H9 (cell line): Measurements from ENCODE around the gene BMPER. TPM values are rescaled to one million over a fixed set of nuclear protein-coding genes. Genes with fewer than 3 reads are reported as not detected.

Experiments used
- DNase-seq: peaks from one replicate; pipeline ENCODE4 v3.0.0-alpha.2; 2017
- H2AFZ ChIP-seq: one replicate; pipeline ENCODE4 v1.6.1; 2013; ENCODE audit warnings: mild to moderate bottlenecking, low read length, control low read depth, moderate library complexity
- H2AK5ac ChIP-seq: 2 replicates; pipeline ENCODE4 v1.6.1; 2013; ENCODE audit warnings: low read length, control low read depth, mixed read lengths; ENCODE audit not compliant: insufficient read length
- H2BK120ac ChIP-seq: one replicate; pipeline ENCODE4 v1.6.1; 2013; ENCODE audit warnings: low read depth, mild to moderate bottlenecking, low read length, control low read depth, inconsistent platforms; ENCODE audit not compliant: poor library complexity, severe bottlenecking
- H2BK12ac ChIP-seq: 2 replicates; pipeline ENCODE4 v1.6.1; 2013; ENCODE audit warnings: low read length, control low read depth, mixed read lengths, low read depth; ENCODE audit not compliant: insufficient read length
- H2BK15ac ChIP-seq: 2 replicates; pipeline ENCODE4 v1.6.1; 2013; ENCODE audit warnings: low read depth, low read length, control low read depth
- H2BK20ac ChIP-seq: one replicate; pipeline ENCODE4 v1.6.1; 2013; ENCODE audit warnings: low read depth, mild to moderate bottlenecking, low read length, control low read depth, inconsistent platforms; ENCODE audit not compliant: poor library complexity, severe bottlenecking
- H2BK5ac ChIP-seq: 2 replicates; pipeline ENCODE4 v1.6.1; 2013; ENCODE audit warnings: low read length, control low read depth, mixed read lengths; ENCODE audit not compliant: insufficient read length
- H3K14ac ChIP-seq: 2 replicates; pipeline ENCODE4 v1.6.1; 2013; ENCODE audit warnings: low read length, control low read depth; ENCODE audit not compliant: insufficient read depth
- H3K18ac ChIP-seq: 2 replicates; pipeline ENCODE4 v1.6.1; 2013; ENCODE audit warnings: low read depth, mild to moderate bottlenecking, mixed read lengths, low read length, control low read depth; ENCODE audit not compliant: insufficient read length
- H3K23ac ChIP-seq: 2 replicates; pipeline ENCODE4 v1.6.1; 2013; ENCODE audit warnings: low read length, control low read depth, mixed read lengths, low read depth; ENCODE audit not compliant: insufficient read length
- H3K23me2 ChIP-seq: 2 replicates; pipeline ENCODE4 v1.6.1; 2013; ENCODE audit warnings: low read depth, mild to moderate bottlenecking, mixed read lengths, low read length, control low read depth; ENCODE audit not compliant: insufficient read length, poor library complexity, severe bottlenecking
- H3K27ac ChIP-seq: 2 replicates; pipeline ENCODE4 v1.5.1; 2013; ENCODE audit warnings: low read length, control low read depth, mixed read lengths, low read depth; ENCODE audit not compliant: insufficient read length
- H3K27me3 ChIP-seq: 2 replicates; pipeline ENCODE4 v1.6.1; 2013; ENCODE audit warnings: low read length, control low read depth, inconsistent platforms; ENCODE audit not compliant: insufficient read depth
- H3K4ac ChIP-seq: 2 replicates; pipeline ENCODE4 v1.6.1; 2013; ENCODE audit warnings: low read depth, mild to moderate bottlenecking, control low read depth, inconsistent platforms, low read length, moderate library complexity
- H3K4me1 ChIP-seq: 2 replicates; pipeline ENCODE4 v1.6.1; 2013; ENCODE audit warnings: low read length, control low read depth, inconsistent platforms; ENCODE audit not compliant: insufficient read depth
- H3K4me2 ChIP-seq: 2 replicates; pipeline ENCODE4 v1.6.1; 2013; ENCODE audit warnings: low read length, control low read depth, mixed read lengths; ENCODE audit not compliant: insufficient read length, insufficient read depth
- H3K56ac ChIP-seq: 2 replicates; pipeline ENCODE4 v1.6.1; 2013; ENCODE audit warnings: low read depth, mild to moderate bottlenecking, mixed read lengths, low read length, control low read depth; ENCODE audit not compliant: insufficient read length
- H3K79me1 ChIP-seq: 2 replicates; pipeline ENCODE4 v1.6.1; 2013; ENCODE audit warnings: low read depth, mild to moderate bottlenecking, moderate library complexity, low read length, control low read depth, inconsistent platforms; ENCODE audit not compliant: insufficient read depth, poor library complexity, severe bottlenecking
- H3K79me2 ChIP-seq: 2 replicates; pipeline ENCODE4 v1.6.1; 2013; ENCODE audit warnings: low read length, control low read depth, inconsistent platforms; ENCODE audit not compliant: insufficient read depth
- H3K9ac ChIP-seq: 2 replicates; pipeline ENCODE4 v1.6.1; 2013; ENCODE audit warnings: low read length, control low read depth, mixed read lengths; ENCODE audit not compliant: insufficient read length; ENCODE audit errors: extremely low read depth
- H3K9me3 ChIP-seq: one replicate; pipeline ENCODE4 v1.6.1; 2013; ENCODE audit warnings: low read depth, low read length, inconsistent platforms; ENCODE audit not compliant: control insufficient read depth
- H3T11ph ChIP-seq: one replicate; pipeline ENCODE4 v1.6.1; 2013; ENCODE audit warnings: mild to moderate bottlenecking, low read length, control low read depth, inconsistent platforms
- H4K20me1 ChIP-seq: one replicate; pipeline ENCODE4 v1.6.1; 2013; ENCODE audit not compliant: control insufficient read depth, insufficient read length, insufficient read depth
- H4K5ac ChIP-seq: 2 replicates; pipeline ENCODE4 v1.6.1; 2013; ENCODE audit warnings: low read depth, mild to moderate bottlenecking, mixed read lengths, low read length, control low read depth; ENCODE audit not compliant: insufficient read length
- H4K8ac ChIP-seq: replicated peaks from 2 replicates; pipeline ENCODE4 v1.6.1; 2013; ENCODE audit warnings: low read length, control low read depth, mixed read lengths, low read depth; ENCODE audit not compliant: insufficient read length
- H4K91ac ChIP-seq: 2 replicates; pipeline ENCODE4 v1.6.1; 2013; ENCODE audit warnings: low read depth, mild to moderate bottlenecking, moderate library complexity, mixed read lengths, low read length, control low read depth; ENCODE audit not compliant: insufficient read length
- H3K27ac Mint-ChIP-seq, 3 experiments: 2 replicates in 2 of 3; 3 replicates in 1 of 3; pipeline ENCODE4 v1.8.0; 2020 to 2021; ENCODE audit warnings: mixed read lengths in 3 of 3, mild to moderate bottlenecking in 1 of 3, moderate library complexity in 1 of 3
- H3K27me3 Mint-ChIP-seq: 2 replicates; pipeline ENCODE4 v1.8.0; 2021; ENCODE audit warnings: low read depth, mild to moderate bottlenecking, moderate library complexity, mixed read lengths
- H3K36me3 Mint-ChIP-seq, 3 experiments: 2 replicates in 2 of 3; 3 replicates in 1 of 3; pipeline ENCODE4 v1.8.0; 2020 to 2021; ENCODE audit warnings: low read depth in 3 of 3, mixed read lengths in 3 of 3; ENCODE audit not compliant: insufficient read depth in 1 of 3
- H3K4me1 Mint-ChIP-seq, 2 experiments: 2 replicates each; pipeline ENCODE4 v1.8.0; 2020; ENCODE audit warnings: mixed read lengths in 2 of 2
- H3K4me3 Mint-ChIP-seq, 2 experiments: 2 replicates in 1 of 2; 3 replicates in 1 of 2; pipeline ENCODE4 v1.8.0; 2020 to 2021; ENCODE audit warnings: mild to moderate bottlenecking in 2 of 2, mixed read lengths in 2 of 2, moderate library complexity in 1 of 2
- H3K9me3 Mint-ChIP-seq, 2 experiments: 2 replicates in 1 of 2; 3 replicates in 1 of 2; pipeline ENCODE4 v1.8.0; 2020; ENCODE audit warnings: mild to moderate bottlenecking in 2 of 2, mixed read lengths in 2 of 2, moderate library complexity in 1 of 2
- WGBS: extraction: QIAGEN DNeasy Blood & Tissue Kit; methylation state at CpG from one replicate; pipeline ENCODE4 v1.1.7; 2013; ENCODE audit warnings: missing lambda C conversion rate, low lambda C conversion rate, mixed read lengths; ENCODE audit not compliant: insufficient read length; ENCODE audit errors: extremely low coverage; 5-methylcytosine and 5-hydroxymethylcytosine counted together
- total RNA-seq: library from RNA; stranded (reverse); gene quantifications from 2 replicates; pipeline ENCODE4 v1.2.1, GENCODE V29; 2021
- TF ChIP-seq, protein P1 (sequence below): fragments of 200-600 bp; sonication (generic); conservative IDR thresholded peaks from 3 replicates; pipeline ENCODE4 v1.8.0; 2021; ENCODE audit warnings: antibody characterized with exemption, mild to moderate bottlenecking

Gene BMPER
- total RNA-seq, 1 experiment from 2014 or later, result 0.20 TPM

DNA sequence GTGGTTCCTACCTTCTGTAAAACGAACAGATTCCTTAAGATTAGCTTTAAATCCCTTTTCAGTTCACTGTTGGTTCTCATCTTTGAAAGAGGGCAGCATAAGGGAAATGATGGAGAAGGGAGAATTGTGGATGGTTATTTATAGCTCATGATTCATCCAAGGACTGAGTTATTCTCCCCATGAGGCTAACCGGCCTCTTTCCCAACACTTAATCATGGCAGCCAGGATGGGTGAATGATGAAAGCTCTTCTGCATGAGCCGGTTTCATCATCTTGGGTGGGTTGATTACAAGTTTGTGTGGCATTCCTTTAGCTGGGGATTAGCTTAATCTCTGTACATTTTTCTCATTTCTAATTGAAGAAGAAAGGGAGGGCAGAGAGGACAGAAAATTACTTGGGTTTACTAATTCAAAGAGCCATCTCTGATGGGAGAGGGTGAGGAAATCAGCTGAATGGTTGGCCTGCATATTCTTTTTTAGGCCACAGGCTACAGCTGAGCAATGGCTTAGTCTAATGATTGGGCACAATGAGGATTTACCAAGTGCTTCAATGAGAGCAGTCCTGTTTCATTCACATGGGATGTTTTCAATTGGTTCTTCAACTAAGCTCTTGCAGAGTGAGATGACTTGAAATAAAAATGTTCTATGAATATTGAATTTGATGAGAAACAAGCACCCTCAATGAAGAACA, 250.0 kb downstream of the BMPER start:
- DNase-seq, result no peak
- no peak overlapping the region for H2AFZ ChIP-seq
- H3K56ac ChIP-seq, result no peak overlapping the region

More for the DNA sequence above, 250.0 kb downstream of the BMPER start:
- no CpG with 5 or more reads among the region's 3 CpGs for WGBS
- Histone ChIP-seq H4K8ac (no peak overlapping the region), H3K27ac (no peak overlapping the region), H3K4me2 (no peak overlapping the region), H3T11ph (no peak overlapping the region), H4K5ac (no peak overlapping the region), H4K20me1 (no peaks in the 10 kb centered on the region), H3K18ac (no peak overlapping the region), H2BK5ac (no peak overlapping the region), H3K14ac (no peak overlapping the region), H3K4me1 (peaks cover 4% of the 10 kb centered on the region; the same call in 1 of the 2 replicates), H2BK120ac (no peak overlapping the region), H2BK20ac (no peak overlapping the region), H3K9me3 (no peaks in the 10 kb centered on the region), H3K23me2 (no peaks in the 10 kb centered on the region), H3K79me1 (no peaks in the 10 kb centered on the region), H2AK5ac (no peak overlapping the region), H3K79me2 (no peaks in the 10 kb centered on the region), H4K91ac (no peak overlapping the region), H3K23ac (no peak overlapping the region), H2BK15ac (no peak overlapping the region), H3K9ac (no peak overlapping the region), H3K4ac (no peak overlapping the region), H3K27me3 (no peaks in the 10 kb centered on the region), H2BK12ac (no peak overlapping the region)
- Mint-ChIP-seq H3K4me3 (no peak overlapping the region), H3K9me3 (no peaks in the 10 kb centered on the region; a peak in 1 of 5 replicates), H3K4me1 (peaks cover 20 to 26% of the 10 kb centered on the region in 2 experiments), H3K36me3 (no peaks in the 10 kb centered on the region; a peak in 1 of 7 replicates), H3K27me3 (no peaks in the 10 kb centered on the region; the same call in 1 of the 2 replicates), H3K27ac (no peak overlapping the region)
- TF ChIP-seq, protein P1, sequence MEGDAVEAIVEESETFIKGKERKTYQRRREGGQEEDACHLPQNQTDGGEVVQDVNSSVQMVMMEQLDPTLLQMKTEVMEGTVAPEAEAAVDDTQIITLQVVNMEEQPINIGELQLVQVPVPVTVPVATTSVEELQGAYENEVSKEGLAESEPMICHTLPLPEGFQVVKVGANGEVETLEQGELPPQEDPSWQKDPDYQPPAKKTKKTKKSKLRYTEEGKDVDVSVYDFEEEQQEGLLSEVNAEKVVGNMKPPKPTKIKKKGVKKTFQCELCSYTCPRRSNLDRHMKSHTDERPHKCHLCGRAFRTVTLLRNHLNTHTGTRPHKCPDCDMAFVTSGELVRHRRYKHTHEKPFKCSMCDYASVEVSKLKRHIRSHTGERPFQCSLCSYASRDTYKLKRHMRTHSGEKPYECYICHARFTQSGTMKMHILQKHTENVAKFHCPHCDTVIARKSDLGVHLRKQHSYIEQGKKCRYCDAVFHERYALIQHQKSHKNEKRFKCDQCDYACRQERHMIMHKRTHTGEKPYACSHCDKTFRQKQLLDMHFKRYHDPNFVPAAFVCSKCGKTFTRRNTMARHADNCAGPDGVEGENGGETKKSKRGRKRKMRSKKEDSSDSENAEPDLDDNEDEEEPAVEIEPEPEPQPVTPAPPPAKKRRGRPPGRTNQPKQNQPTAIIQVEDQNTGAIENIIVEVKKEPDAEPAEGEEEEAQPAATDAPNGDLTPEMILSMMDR, result no peak
